Activated CD8-positive, alpha-beta memory T cell treated with anti-CD3 and anti-CD28 coated beads, Interleukin-2, amount 50 U/mL, for 24 hours (primary cell): Measurements from ENCODE around the gene CUX1.
"Not testable (repeated sequence)": the region's sequence is repeated elsewhere in the genome, so short reads cannot be mapped to it uniquely, and the experiment has no call there.

Source experiments
- DNase-seq: peaks from one replicate; pipeline ENCODE4 v3.0.0-alpha.2; 2020; ENCODE audit errors: extremely low read depth

Gene CUX1

DNA sequence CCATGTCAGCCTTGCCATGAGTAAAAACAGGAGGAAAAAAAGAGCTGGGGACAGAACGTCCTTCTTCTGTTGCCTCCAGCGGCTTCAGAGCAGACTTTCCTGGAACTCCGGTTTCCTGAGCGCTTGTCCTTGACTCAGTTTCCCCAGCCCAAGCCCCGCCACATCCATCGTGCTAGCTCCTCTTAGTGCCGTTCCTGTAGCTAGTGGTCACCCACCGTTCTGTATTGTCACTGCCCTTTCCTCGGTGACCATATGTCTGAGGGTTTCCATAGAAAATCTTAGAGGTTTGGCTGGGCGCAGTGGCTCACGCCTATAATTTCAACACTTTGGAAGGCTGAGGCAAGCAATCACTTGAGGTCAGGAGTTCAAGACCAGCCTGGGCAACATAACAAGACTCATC is 100.1 kb downstream of the CUX1 start:
- no peak for DNase-seq

DNA sequence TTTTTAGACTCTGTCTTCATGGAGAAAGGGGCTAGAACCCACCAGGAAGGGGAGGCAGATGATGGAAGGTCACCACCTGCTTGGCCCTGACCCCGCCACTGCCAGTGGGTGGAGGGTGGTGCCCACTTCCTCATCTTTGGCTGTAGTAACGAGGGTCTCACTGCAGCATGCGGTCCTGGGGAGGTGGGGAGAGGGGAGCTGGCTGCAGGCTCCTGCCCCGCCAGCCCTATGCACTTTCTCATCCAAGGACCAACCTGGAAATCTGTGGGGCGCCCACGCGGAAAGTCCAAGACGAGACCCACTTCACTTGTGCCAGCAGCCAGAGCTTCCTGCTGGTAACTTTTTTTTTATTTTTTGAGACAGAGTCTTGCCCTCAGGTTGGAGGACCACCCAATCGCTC is 101.0 kb downstream of the CUX1 start:
- DNase-seq, result no peak

DNA sequence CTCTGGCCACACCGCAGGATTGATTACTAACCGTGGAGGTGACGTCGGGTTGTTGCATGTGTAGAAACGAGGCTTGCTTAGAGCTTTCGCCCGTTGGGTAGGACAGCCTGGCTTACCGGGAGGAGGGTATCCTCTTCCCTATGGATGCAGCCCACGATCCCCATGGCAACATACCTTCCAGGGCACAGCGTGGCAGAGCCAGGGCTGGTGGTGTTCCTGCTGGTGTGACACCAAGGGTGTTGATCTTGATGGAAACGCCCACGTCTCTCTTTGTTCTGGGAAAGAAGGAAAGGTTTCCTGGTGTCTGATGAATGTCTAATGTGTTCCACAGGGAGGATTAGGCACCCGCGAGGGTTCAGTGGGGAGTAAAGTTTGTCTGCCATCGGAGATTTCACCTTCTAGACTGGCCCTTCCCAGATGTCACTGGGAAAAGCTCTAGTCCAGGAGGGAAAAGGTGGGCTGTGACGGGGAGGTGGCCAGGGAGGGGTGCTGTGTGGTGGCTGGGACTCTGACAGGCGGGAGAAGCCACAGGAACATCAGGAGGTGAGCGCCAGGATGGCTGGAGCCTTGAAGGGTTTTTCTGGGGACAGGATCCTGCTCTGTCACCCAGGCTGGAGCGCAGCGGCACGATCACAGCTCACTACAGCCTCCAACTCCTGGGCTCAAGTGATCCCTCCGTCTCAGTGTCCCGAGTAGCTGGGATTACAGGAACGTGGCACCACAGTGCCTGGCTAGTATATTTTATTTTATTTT is 102.1 kb downstream of the CUX1 start:
- DNase-seq, result no peak

DNA sequence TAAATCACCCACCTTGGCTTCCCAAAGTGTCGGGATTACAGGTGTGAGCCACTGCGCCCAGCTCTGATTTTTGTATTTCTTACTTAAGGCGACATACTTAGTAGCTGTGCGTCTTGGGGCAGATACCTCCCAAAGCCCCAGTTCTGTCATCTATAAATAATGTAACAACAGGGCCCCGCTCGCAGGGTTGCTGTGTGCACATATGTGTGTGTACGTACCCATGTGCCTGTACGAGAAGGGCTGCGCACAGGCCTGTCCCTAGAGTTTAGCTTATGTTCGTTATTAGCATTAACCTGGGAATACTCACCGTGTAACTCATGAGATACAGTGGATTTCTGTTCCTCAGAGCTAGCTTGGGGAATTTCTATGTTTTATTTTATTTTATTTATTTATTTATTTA is 103.6 kb downstream of the CUX1 start:
- DNase-seq, result no peak

DNA sequence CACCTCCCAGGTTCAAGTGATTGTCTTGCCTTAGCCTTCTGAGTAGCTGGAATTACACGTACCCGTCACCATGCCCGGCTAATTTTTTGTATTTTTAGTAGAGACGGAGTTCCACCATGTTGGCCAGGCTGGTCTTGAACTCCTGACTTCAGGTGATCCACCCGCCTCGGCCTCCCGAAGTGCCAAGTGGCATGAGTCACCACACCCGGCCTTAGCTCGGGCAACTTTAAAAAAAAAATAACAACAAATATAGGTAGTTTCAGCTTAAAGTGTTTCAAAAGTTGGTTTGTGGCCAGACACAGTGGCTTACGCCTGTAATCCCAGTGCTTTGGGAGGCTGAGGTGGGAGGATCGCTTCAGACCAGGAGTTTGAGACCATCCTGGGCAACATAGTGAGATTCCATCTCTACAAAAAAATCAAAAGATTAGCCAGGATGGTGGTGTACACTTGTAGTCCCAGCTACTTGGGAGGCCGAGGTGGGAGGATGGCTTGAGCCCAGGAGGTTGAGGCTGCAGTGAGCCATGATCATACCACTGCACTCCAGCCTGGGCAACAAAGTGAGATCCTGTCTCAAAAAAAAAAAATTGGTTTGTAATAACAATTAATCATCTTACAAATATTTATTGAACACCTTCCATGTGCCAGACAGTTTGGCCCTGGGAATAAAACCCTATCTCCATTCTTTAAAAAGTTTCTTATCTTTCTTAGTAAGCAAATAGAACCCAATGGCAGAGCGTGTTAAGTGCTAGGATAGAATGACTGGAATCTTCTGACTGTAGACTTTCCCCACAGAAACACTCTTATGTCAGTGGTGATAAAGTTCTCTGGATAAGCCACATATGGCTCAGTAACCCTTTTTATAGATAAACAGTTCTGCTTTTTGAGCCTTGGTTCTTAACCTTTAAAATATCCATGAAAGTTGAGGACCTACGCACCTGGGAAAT is 104.4 kb downstream of the CUX1 start:
- not testable (repeated sequence) for DNase-seq

DNA sequence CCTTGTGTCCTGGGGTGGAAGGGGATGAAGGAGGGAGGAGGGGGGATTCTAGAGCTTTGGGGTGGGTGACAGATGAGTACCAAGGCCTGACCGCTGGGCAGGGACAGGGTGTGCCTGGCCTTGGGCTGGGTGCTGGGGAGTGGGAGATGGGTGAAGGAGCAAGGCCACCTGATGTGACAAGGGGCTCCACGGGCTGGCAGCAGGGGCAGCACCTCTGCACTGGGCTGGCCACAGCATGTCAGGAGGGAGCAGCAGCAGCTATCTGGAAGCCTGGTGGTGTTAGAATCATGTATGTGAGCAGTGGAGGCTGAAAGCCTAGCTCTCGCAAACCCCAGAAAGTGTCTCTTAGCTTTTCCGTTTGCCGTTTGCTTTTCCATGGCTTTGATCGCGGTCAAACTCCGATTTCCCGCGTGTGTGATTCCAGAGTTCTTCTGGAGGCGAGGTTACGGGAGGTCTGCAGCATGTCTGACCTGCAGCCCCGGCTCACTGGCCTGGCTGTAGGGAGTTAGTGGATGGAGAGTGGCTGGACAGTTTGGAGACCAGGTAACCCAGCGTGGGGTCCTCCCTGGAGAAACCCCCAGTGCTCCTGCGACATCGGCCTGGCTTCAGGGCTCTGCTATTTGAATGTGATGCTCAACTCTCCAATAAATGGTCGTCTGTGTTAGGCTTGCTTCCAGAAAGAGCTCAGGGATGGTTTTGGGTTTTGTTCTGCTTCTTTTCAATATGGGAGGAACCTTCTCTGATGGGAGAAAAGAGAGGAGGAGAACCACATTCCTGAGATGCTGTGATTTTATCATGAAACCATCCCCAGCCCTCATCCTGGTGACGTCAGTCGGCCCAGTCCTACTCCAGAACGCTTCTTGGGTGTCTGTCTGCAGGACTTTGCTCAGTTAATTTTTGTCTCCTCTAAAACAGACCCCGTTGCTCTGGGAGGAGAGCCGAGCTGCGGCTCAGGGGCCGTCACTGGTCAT is 105.5 kb downstream of the CUX1 start:
- DNase-seq, result no peak

DNA sequence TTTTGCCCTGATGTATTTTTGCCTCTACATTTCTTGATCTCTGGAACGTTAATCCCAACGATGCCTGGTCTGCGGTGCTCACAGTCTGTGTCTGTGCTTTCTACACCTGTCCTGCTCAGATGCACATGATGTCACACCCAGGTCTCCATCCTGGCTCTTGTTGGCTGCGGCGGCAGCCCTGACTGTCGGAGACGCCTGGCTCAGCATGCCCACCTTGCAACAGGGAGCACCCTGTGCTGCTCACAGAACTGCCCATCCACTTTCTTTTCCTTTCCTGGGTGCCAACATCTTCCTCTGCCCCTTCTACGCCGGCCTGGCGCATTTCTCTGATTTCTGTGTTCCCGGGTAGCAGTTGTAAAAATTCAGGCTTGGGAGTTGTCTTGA is 106.2 kb downstream of the CUX1 start:
- DNase-seq, result no peak

DNA sequence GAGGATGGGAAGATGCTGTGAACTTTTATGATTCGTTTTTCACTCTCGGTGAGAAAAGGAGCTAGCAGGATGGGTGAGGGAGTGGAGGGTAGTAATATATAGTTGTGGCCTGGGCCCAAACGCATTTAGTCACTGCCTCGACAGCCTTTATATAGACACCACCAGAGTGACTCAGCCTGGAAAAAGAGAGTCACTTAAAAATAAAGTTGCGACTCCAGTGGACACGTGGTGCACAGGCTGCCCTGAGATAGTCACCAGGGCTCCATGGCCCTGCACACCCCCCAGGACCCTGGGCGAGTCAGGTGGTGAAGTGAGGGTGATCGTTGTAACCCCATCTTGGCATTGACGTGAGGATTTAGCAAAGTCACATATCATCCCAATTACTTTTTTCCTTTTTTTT is 106.7 kb downstream of the CUX1 start:
- DNase-seq, result no peak

DNA sequence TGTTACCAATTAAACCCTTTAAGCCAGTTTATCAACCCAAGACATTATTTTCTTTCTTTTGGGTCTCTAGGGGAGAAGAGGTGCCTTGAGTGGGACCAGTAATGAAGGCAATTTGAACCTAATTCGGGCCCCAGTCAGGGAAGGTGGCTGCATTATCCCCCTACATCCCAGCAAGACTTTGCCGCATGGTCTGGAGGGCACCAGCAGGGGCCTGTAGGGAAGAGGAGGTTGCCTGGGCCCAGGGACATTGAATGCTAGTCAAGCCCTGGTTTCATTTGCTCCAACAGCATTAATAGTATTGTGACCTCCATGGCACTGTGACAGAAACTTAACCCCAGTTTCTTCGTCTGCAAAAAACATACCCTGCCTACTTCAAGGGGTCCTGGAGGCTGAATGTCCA is 108.8 kb downstream of the CUX1 start:
- DNase-seq, result no peak

DNA sequence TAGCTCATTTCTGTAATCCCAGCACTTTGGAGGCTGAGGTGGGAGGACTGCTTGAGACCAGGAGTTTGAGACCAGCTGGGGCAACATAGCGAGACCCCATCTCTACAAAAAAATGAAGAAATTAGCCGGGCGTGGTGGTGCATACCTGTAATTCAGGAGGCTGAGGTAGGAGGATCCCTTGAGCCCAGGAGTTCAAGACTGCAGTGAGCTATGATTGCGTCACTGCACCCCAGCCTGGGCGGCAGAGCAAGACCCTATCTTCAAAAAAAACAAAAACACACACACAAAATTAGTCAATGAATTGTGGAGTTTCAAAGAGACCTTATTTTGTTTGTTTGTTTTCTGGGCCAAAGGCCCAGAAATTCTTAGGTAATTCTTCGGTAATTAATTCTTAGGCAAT is 110.0 kb downstream of the CUX1 start:
- DNase-seq, result no peak

DNA sequence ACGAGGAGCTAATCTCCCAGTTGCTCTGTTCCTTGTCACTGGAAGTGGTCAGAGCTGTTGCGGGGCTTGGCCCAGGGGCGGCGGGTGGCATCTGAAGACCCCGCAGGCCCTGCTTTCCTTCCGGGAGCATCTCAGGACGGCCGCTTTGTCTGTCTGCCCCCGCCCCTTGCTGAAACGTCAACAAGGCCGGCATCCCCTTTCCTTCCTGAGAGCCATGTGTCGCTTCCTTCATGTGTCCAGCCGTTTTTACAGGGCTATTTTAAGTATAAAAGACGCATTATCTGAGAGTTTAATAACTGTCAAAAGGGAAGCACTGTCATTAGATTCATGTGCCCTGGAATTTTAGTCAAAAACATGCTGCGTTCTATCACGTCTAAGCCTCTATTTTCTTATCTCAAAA is 110.4 kb downstream of the CUX1 start:
- DNase-seq, result no peak

DNA sequence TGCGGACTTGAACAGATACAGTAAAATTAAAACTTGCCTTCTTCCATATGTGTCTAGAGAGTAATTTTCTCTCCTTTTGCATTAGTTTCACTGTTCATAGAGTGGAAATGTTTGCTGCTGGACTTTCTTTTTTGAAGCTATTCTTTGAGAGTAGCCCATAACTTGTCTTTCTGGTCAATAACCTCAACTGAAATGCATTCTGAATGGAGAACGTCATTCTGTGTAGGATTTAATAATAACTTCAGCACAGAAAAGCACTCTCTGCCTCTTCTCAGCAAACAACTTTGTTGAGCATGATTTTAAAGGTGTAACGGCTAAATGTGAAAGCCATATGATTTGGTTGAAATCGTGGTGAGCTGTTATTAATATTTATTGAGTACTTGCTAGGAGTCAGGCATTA is 111.8 kb downstream of the CUX1 start:
- no peak for DNase-seq

DNA sequence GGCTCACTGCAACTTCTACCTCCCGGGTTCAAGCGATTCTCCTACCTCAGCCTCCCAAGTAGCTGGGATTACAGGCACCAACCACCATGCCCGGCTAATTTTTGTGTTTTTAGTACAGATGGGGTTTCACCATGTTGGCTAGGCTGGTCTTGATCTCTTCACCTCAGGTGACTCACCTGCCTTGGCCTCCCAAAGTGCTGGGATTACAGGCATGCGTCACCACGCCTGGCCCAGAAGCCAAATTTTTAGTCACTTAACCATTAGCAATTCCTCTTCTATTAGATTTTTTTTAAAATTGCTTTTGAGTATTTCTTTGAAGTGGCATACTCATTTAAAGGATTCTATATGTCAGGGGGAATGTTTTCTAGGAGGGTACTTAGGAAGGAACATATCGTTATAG is 112.5 kb downstream of the CUX1 start:
- not testable (repeated sequence) for DNase-seq

DNA sequence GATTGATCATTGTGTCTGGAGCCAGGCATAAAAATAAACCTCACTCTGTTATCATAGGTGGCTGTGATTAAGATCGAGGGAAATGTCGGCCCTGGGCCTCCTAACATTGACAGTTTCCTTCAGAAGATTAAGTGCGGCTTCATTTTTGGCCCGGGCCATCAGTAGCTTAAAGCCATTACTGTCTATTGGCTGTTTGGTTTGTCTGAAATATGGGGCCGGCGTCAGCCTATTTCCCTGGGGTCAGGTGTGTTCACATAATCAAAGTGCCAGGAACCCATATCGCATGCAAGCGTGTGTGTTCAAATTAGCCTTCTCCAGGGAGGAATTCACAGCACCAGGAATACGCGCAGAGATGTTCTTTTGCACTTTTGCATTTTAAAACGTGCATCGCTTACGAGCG is 114.7 kb downstream of the CUX1 start:
- no peak for DNase-seq

DNA sequence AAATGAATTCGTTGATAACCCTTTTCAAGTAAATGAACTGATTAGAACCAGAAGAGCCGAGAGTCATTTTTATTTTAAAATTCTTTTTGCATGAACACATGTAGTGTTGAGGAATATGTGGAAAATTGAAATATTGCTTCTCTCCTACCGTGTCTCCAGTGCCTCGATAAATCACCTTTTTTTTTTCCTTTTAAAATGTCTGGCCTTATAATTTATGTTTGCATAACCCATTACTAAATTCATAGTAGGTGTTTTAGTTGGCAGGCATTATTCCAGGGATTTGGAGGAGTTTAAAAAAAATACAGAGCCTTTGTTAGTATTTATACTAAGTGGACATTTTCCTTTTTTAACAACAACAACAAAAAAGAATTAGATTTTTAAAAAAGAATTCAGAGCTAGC is 115.6 kb downstream of the CUX1 start:
- no peak for DNase-seq

DNA sequence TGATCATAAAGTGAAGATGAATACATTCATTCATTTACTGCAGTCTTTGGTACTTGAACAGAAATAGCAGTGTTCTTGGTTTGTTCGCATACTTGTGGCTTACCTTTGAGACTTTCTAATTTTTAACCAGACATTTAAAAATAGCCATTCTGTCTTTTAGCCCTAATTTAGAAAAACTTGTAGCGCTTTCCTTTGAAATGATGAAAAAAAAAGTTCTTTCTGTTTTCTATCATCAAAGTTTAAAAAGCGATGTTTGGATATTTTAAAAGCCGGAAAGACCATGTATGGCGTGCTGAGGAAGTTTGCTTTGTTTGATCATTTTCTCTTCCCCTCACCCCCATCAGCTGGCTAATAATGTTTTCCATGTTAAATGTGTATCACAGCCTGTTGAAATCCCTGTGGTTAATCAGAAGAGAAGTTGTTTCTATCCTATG is 116.3 kb downstream of the CUX1 start:
- no peak for DNase-seq

DNA sequence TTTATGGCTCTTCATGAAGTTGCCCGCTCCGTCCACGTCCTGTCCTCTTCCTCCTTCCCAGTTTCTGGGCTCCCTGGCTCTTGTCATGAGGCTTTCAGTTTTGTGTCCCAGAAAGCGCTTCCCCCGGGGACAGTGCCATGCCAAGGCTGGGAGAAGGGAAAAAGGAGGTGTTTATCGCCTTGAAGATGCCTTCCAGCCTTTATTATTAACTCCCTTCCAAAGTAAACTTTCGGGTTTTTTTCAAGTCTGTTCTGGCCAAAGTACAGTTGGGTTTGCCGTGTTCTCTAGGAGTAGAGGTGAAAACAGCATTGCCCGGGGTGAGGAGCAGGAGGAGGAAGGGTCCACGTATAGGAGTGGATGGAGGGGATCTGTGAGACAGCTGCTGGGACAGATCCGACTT is 117.2 kb downstream of the CUX1 start:
- no peak for DNase-seq

DNA sequence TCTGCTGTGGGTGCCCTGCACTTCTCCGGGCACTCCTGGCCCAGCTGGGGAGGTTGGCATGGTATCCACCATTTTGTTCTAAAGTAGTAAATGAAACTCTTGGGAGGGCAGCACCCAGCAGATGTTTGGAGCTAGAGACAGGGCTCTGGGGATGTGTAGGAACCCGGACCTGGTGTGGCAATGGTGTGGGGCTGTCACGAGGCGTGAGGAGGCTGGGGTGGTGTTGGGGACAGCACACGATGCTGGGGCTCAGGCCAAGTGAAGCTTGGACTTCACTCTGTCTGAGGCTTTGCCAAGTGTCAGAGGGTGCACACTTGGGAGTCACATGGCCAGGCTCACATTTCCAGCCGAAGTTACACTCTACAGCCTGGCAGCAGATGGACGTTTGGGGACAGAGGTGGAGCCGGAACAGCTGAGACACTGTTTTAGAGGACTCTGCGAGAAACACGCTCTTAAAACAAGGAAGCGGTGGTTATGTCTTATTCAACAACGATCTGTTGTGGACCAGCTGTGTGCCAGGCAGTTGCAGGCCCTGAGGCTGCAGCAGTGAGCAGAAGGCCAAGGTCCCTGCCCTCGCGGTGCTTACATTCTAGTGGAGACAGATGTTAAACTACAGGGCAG is 118.2 kb downstream of the CUX1 start:
- no peak for DNase-seq

DNA sequence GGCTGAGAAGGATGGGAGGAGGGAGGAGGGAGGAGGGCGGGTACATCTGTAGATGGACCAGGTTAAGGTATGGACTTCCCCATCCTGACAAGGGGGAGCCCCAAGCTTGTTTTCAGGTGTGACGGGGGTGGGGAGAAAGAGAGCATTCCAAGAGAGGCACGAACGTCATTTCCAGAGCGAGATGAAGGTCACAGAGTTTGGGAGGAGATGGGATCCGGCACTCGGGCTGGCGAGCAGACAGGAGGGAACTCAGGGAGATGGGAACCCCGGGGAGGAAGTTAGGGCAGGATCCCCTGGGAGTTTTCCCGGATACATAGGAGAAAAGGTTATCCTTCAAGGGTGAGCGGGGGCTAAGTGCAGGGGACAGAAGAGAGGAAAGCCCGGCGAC is 118.8 kb downstream of the CUX1 start:
- DNase-seq, result no peak

DNA sequence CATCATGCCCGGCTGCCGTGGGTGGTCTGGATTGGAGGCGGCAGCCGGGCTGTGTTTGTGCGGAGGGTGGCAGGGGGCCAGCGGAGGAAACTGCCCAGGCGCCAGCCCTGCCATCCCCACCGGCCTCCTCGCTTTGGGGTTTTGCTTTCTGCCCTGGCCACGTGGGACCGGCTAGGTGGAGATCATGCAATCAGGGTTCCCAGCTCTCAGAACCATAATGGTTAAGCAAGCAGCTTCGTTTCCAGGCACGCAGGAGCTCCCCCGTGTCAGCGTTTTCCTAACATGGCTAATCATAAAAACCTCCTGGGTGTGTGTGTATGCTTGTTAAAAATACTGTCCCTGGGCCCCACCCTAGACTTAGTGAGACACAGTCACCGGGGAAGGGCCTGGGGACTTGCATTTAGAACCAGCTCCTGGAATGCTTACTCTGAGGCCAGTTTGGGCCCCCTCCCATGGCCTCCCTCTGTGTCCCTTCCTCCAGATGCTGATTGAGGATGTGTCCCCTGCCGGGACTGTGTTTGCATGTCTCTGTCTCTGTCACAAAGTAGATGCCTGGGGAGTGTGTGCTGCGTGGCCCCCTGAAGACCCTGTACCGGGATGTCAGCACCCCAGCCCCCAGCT is 119.3 kb downstream of the CUX1 start:
- no peak for DNase-seq
